Stimulated activated CD4-positive, alpha-beta T cell treated with anti-CD3 and anti-CD28 coated beads, TNF-alpha, amount 100 ng/mL, for 48 hours (primary cell): ENCODE data around the gene COL7A1.
"Not testable (repeated sequence)": the region's sequence is repeated elsewhere in the genome, so short reads cannot be mapped to it uniquely, and the experiment has no call there.

ENCODE experiments used
- DNase-seq, 3 donors: peaks; one replicate each; pipeline ENCODE4 v3.0.0-alpha.2; 2020; ENCODE audit warnings: low read depth in 3 of 3

Gene COL7A1

DNA sequence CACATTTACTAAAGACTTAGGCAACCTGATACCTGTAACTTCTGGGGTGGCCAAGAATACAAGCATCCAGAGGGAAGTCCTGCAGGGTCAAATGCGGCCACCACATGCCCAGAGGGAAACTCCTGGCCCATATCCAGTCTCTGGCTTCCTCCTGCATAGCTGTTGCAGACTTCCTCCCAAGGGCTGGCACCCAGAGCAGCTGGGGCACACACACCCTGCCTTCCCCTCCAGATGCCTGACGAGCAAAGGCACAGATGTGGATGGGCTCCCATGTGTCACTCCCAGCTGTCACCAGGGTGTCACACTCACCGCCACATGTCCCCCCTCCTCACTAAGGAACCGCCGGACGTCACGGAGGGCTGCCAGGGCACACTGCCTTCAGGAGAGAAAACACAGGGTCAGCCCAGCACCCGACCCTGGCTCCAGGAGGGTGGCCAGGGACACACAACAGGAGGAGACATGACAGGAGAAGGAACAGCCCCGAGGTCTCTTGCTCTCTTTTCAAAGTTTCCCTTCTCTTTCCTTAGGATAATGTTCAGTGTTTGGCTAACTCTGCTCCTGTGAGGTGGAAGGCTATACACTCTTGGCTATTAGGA is 51.8 kb downstream of the COL7A1 start:
- DNase-seq, result no peak

DNA sequence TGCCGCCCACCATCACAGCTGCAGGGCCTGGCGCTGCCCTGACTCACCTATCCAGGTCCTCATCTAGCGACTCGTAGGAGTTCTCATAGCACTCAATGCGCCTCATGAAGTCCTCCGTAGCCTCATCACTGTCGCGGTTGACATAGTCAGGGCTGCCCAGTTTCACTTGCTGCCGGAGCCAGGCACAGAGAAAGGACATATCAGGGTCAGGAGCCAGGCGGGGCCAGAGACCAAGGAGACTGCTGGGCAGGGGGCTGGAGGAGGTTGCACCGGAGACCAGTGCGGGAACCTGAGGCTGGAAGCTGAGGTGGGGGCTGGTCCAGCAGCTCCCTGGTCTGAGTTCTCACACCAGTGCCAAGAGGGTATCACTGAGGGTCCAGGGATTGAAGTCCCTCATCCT is 56.7 kb downstream of the COL7A1 start:
- DNase-seq, result no peak

DNA sequence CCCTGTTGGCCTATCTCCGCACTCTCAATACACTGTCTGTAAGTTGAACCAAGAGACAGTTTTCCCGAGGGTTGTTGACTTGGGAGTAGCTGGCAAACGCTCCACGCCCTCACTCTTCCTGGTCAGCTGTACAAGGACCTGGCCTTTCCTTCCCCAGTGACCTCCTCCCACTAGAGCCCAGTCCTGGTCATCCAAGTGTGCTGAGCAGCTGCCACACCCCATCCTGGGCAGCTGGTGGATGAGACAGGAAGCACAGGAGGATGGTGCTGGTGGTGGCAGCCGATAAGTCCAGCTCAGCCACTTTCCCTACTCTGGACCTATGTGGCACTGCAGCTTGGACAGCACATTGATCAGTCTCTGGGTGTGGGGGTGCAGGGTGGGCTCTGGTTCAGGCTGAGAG is 58.3 kb downstream of the COL7A1 start:
- DNase-seq, result no peak

DNA sequence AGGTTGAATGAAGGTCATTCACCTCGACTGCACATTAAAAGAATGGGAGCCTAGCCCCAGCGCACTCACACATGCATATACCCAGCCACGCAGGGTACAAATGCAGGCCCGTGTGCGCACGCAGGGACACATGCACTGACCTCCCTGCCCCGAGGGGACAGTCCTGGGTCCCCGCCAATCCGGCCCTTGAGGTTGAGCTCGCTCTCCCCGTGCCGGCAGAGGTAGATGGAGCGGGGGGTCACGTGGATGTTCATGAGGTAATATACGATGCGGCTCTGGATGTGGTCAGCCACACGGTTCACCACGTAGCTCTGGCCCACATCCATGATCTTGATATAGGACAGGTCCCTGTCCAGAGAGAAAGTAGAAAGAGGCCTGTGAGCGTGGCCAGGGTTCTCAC is 59.0 kb downstream of the COL7A1 start:
- DNase-seq, result no peak

DNA sequence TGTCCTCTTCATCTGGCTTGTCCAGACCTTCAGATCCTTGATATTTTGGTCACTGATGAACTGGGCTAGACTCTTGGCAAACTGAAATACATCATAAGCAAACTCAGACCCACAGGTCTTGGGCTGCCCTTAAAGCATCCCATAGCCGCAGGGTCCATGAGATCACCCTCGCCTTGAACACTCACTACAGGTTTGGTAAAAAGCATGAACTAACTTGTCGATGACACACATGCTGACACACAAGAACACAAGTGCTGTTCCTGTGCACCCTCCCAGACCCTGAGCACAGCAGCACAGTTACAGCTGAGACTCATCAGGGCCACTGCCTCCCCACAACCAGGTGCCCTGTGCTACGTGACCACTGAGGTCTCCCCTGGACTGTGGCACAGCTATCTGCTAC is 59.6 kb downstream of the COL7A1 start:
- DNase-seq, result no peak

DNA sequence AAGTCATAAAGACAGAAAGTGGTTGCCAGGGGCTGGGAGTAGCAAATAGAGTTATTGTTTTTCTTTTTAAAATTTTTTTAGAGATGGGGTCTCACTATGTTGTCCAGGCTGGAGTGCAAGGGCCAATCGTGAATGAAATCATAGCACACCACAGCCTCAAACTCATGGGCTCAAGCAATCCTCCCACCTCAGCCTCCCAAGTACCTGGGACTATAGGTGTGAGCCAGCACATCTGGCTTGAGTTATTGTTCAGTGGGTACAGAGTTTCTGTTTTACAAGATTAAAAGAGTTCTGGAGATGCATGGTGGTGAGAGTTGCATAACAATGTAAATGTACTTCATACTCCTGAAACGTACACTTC is 62.2 kb downstream of the COL7A1 start:
- no peak for DNase-seq

DNA sequence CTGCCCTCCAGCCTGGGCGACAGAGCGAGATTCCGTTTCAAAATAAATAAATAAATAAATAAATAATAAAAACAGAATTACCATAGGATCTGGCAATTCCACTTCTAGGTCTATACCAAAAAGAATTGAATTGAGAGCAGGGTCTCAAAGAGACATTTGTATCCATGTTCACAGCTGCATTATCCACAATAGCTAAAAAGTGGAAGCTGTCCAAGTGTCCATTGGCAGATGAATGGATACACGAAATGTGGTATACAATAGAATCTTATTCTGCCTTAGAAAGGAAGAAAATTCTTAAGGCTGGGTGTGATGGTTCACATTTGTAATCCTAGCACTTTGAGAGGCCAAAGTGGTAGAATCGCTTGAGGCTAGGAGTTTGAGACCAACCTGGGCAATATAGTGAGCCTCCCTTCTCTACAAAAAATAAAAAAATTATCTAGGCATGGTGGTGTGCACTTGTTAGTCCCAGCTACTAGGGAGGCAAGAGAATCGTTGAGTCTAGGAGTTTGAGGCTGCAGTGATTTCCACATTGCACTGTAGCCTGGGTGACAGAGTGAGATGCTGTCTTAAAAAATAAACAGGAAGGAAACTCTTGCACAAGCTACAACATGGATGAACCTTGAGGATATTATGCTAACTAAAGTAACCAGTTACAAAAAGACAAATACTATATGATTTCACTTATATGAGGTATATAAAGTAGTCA is 62.7 kb downstream of the COL7A1 start:
- no peak for DNase-seq

DNA sequence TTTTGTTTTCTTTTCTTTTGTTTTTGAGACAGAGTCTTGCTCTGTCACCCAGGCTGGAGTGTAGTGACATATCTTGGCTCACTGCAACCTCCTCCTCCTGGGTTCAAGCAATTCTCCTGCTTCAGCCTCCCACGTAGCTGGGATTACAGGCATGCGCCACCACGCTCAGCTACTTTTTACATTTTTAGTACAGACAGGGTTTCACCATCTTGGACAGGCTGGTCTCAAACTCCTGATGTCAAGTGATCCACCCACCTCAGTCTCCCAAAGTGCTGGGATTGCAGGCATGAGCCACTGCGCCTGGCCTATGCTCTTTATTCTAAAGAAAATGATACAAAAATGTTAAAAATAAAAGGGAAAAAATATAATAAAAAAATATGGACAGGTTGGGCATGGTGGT is 64.4 kb downstream of the COL7A1 start:
- not testable (repeated sequence) for DNase-seq

DNA sequence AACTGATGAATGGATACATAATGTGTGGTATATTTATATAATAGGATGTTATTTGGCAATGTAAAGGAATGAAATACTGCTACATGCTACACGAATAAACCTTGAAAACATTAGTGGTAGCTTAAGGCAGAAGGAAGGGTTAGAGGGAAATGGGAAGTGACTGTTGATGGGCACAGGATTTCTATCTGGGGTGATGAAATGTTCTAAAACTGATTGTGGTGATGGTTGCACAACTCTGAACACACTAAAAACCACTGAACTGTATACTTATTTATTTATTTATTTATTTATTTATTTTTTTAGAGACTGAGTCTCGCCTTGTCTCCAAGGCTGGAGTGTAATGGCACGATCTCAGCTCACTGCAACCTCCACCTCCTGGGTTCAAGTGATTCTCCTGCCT is 66.4 kb downstream of the COL7A1 start:
- no peak for DNase-seq

DNA sequence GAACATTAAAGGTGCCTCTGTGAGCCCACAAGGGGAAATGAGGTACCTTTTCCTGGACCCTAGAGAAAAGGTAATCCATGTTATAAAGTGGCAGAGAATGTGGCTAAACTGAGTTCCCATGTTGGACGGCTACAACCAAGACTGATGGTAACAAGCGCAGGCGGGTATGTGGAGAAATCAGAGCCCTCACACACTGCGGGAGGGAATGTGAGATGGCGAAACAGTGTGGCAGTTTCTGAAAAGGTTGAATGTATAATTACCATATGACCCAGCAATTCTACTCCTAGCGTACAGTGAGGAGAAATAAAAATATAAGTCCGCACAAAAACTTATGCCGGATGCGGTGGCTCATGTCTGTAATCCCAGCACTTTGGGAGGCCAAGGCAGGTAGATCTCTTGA is 67.1 kb downstream of the COL7A1 start:
- no peak for DNase-seq

DNA sequence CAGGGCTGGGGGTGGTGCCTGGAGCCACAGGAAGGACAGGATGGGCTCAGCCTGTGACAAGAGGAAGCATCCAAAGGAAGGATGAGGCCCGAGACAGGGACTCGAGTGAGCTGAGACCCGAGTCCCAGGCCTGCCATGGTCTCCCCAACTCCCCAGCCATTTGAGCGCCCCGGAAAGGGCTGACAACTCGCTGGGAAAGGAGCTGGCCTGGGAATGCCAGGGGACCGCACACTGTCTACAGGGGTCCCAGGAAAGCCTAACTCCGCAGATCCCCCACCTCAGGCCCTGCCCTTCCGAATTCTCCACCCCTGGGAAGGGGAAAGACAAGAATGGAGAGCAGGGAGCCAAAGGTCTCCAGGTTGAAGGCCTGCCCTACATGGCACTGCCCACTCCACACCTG is 70.2 kb downstream of the COL7A1 start:
- no peak for DNase-seq

DNA sequence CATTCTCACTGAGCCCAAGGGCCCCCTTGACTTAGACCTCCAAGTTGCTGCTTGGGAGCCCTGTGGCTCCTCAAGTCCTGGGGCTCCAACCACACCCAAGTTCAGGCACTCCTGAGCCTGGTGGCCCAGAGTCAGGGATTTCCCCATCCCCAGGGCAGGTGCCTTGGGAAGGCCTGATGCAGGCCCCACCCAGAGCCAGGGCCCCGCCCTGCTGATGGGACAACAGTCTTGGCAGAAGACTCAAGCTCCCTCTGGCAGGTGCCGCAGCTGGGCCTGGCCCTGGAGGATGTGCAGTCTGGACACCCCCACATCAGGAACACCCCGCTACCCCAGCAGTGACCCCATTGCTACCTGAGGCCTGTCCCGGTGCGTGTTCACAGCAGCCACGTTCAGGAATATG is 73.5 kb downstream of the COL7A1 start:
- DNase-seq, result no peak

DNA sequence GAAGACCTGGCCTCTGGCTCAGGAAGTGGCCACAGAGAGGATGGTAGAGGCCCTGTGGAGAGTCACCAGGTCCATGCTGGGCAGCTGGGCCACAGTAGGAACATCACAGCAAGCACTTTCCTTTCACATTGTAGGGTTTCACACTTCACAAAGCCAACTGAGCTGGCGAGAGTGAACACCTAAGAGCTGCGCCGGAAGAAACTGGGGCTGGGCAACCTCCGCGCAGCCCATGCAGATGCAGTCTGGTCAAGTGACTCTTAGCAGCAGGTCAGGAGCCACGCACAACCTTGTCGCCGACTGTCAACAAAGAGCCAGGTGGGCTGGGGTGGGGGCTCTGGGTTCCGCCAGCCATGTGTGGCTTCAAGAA is 75.9 kb downstream of the COL7A1 start:
- DNase-seq, result no peak

DNA sequence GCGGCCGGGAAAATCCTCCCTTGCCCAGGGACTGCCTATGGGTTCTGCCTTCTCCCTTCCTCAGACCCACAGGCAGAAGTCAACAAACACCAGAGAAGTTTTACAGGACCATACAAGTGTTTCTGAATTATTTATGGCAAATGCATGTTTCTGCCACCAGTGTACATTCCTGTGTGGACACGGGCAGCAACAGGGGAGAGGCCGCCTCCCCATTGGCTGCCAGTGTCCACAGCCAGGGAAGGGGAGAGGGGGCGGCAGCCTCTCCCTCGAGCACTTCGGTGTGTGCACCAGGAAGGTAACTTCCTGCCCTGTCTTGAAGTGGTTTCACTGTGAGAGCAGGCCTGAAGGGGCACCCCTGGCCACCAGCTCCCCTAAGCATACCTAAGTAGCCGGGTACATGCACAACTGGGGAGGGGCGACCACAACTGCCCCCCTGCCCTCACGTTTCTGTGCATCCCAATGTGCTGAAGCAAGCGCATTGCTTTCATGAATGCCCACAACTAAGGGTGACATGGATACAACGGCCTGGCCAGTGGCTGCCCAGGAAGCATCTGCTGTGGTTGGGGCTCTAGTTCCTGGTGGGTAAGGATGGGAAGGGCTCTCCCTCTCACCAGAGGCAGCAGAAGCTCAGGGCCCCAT is 76.4 kb downstream of the COL7A1 start:
- no peak for DNase-seq

DNA sequence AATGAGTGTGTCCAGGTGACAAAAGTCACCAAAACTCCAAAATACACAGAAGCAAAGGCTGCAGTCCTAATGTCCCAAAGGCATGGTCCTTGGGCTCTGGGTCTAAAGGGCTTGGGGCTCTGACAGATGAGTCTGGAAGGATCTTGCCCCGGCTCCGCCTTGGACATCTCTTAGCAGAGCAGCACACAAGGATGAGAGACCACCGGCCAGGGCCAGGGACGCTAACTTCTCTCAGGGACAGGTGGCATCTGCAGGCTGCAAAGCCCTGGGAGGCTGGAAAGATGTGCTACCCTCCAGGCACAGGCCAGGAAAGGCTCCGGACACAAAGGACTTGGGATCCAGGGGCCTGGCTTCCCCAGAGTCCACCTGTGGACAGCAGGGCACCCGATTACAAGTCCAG is 77.1 kb downstream of the COL7A1 start:
- DNase-seq, result no peak

DNA sequence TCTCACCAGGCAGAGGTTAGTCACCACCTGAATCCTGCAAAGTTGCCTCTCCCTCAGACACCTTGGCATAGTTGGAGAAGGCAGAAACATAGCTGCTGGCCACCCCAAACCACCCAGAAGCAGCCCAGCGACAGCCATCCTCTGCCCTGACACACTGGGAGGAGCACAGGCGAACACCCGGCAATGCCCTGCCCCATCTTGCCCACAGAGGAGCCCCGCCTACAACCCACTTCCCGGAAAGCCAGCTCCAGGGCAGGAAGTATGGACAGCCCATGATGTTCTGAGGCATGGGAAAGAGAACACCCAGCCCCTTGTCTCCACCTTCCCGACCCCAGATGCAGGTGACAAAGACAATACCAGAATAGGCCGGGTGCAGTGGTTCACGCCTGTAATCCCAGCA is 78.6 kb downstream of the COL7A1 start:
- DNase-seq, result no peak

DNA sequence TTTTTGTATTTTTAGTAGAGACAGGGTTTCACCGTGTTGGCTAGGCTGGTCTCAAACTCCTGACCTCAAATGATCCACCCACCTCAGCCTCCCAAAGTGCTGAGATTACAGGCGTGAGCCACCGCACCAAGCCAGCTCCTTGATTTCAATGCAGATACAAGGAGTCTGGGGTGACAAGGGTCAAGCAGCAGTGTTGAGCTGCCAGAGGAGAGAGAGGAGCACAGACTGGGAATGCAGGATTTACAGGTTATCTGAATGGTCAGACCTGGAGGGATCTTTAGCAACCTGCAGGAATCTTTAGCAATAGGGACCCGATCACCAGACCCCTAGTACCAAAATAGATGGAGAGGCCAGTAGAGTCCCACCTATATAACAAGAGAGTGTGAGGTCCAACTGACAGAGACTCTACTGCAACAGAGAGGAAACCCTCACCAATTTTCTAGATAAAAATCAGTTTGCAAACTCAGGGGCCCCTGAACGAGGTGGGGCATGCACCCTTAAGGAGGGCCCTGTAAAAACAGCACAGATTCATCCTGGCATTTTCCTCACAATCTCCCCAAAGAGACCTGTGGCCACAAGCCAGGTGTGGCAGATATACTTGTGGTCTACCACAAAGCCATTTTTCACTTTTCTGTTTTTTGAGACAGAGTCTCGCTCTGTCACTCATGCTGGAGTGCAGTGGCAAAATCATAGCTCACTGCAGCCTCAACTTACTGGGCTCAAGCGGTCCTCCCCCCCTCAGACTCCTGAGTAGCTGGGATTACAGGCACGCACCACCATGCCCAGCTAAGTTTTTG is 80.5 kb downstream of the COL7A1 start:
- no peak for DNase-seq
